Breast epithelium (tissue), 4 donors: ENCODE results near the gene ANKZF1. TPM values are rescaled to one million over a fixed set of nuclear protein-coding genes. Genes with fewer than 3 reads are reported as not detected.

Source experiments
- DNase-seq, 2 donors: peaks; one replicate each; pipeline ENCODE4 v3.0.0-alpha.2; 2019; ENCODE audit warnings: low spot score in 2 of 2
- H3K27ac ChIP-seq, 2 donors: fragments of 200-600 bp; sonication (generic) in 1 of 2; one replicate each; pipeline ENCODE4 v1.5.1; 2016 to 2019; ENCODE audit warnings: mild to moderate bottlenecking in 1 of 2
- H3K27me3 ChIP-seq, 2 donors: fragments of 200-600 bp; sonication (generic) in 1 of 2; one replicate each; pipeline versions ENCODE4 v1.5.1 to v1.6.0; 2017 to 2019; ENCODE audit warnings: control low read depth in 1 of 2, mild to moderate bottlenecking in 1 of 2
- H3K36me3 ChIP-seq: fragments of 200-600 bp; one replicate; pipeline ENCODE4 v1.5.1; 2019
- H3K4me1 ChIP-seq, 2 donors: fragments of 200-600 bp; sonication (generic); one replicate each; pipeline ENCODE4 v1.5.1; 2016 to 2019; ENCODE audit warnings: control low read depth in 1 of 2
- H3K4me3 ChIP-seq, 3 donors: fragments of 200-600 bp; sonication (generic); 1 replicate in 2 of 3; 2 replicates in 1 of 3; pipeline ENCODE4 v1.5.1; 2016 to 2019; ENCODE audit warnings: mild to moderate bottlenecking in 3 of 3, moderate library complexity in 2 of 3
- H3K9me3 ChIP-seq, 2 donors: fragments of 200-600 bp; sonication (generic) in 1 of 2; one replicate each; pipeline ENCODE4 v1.5.1; 2016 to 2019; ENCODE audit warnings: control low read depth in 1 of 2
- POLR2A ChIP-seq: fragments of 450-650 bp; IDR thresholded peaks from one replicate; pipeline ENCODE4 v1.6.1; 2016; ENCODE audit warnings: antibody characterized with exemption, mild to moderate bottlenecking, moderate library complexity
- POLR2AphosphoS5 ChIP-seq, 3 donors: sonication (generic); formaldehyde crosslinking; IDR thresholded peaks; one replicate each; pipeline ENCODE4 v1.6.1; 2017; ENCODE audit warnings: antibody characterized with exemption in 3 of 3
- intact Hi-C: fragments of 100-400 bp; cut with DNase I; formaldehyde crosslinking; loops from one replicate; pipeline ENCODE4 v1.15.1; 2023; ENCODE audit warnings: low total_unique reads
- total RNA-seq, 3 donors: library from RNA; depleted of rRNA; stranded (reverse); fragments of >200 nt; gene quantifications; one replicate each; pipeline ENCODE4 v1.1.0, GENCODE V29; 2016
- TF ChIP-seq, protein P1 (sequence below), 3 donors: fragments of 450-650 bp; IDR thresholded peaks; one replicate each; pipeline ENCODE4 v1.5.1; 2016 to 2017; ENCODE audit warnings: antibody characterized with exemption in 3 of 3, mild to moderate bottlenecking in 3 of 3, moderate library complexity in 3 of 3

Gene ANKZF1
- total RNA-seq, 3 donors from 2014 or later, result 29.3 to 101 (median 67.8) TPM

DNA sequence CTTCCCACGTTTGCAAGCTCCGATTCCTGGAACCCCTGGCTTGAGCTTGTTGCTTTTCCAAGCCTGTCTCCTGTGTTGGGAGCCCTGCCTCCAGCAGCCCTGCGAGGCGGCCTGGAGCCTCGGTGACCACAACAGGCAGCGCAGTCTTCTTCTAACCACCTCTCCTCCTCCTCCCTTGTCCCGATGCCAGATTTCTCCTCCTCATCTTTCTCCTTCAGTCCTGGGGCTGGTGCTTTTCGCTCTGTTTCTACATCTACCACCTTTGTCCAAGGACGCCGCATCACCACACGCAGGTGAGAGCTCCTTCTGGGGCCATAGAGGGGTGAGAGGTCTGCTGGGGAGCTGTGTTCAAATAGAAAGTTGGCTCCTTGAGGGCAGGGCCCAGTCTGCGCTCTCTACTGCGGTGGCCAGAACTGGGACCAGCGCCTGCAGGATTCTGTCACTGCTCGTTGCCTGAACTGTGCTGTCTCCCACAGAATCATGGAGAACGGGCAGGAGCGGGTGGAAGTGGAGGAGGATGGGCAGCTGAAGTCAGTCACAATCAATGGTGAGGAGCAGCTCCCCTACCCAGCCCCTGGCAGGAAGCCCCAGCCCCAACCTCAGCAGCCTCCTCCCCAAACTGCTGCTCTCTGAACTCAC lies 53.5 kb downstream of the ANKZF1 start:
- Histone ChIP-seq H3K27ac (peak overlapping the region; percentile 34 to 40), H3K4me3 (no peak overlapping the region), H3K36me3 (no peaks in the 10 kb centered on the region), H3K27me3 (no peaks in the 10 kb centered on the region), H3K9me3 (no peaks in the 10 kb centered on the region), H3K4me1 (peaks cover 12 to 24% of the 10 kb centered on the region in 2 donors)
- intact Hi-C loops, result no loop called here
- DNase-seq, result no peak
- no peak for TF ChIP-seq POLR2A
- TF ChIP-seq POLR2AphosphoS5 (IDR thresholded peaks at IDR 0.05), result no peak
- TF ChIP-seq, protein P1, sequence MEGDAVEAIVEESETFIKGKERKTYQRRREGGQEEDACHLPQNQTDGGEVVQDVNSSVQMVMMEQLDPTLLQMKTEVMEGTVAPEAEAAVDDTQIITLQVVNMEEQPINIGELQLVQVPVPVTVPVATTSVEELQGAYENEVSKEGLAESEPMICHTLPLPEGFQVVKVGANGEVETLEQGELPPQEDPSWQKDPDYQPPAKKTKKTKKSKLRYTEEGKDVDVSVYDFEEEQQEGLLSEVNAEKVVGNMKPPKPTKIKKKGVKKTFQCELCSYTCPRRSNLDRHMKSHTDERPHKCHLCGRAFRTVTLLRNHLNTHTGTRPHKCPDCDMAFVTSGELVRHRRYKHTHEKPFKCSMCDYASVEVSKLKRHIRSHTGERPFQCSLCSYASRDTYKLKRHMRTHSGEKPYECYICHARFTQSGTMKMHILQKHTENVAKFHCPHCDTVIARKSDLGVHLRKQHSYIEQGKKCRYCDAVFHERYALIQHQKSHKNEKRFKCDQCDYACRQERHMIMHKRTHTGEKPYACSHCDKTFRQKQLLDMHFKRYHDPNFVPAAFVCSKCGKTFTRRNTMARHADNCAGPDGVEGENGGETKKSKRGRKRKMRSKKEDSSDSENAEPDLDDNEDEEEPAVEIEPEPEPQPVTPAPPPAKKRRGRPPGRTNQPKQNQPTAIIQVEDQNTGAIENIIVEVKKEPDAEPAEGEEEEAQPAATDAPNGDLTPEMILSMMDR (IDR thresholded peaks at IDR 0.05), result no peak

DNA sequence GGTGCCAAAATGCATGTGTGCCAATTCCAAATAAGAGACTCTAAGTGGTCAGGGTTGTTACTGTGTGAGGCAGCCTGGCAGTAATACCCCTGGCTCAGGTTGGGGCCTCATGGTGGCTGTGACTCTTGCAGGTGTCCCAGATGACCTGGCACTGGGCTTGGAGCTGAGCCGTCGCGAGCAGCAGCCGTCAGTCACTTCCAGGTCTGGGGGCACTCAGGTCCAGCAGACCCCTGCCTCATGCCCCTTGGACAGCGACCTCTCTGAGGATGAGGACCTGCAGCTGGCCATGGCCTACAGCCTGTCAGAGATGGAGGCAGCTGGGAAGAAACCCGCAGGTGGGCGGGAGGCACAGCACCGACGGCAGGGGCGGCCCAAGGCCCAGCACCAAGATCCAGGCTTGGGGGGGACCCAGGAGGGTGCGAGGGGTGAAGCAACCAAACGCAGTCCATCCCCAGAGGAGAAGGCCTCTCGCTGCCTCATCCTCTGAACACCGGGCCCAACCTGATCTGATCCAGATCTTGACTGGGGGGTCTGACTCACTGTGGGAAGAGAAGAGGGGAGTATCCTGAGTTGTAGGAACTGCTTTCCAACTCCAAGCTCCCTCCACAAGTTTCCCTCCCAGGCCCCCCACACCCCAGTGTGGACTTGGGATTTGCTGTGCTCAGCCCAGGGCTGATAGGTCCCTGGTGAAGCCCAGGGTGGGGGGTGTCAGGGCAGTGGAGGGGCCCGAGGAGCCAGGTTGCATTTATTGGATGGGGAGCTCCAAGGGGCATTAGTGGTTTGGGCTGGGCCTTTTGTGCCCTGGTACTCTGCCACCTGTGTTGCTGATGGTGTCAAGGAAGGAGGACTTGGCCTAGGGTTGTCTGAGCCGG lies 55.1 kb downstream of the ANKZF1 start:
- Histone ChIP-seq H3K27ac (peak overlapping the region; percentile 61 to 89), H3K9me3 (no peaks in the 10 kb centered on the region), H3K36me3 (no peaks in the 10 kb centered on the region), H3K27me3 (no peaks in the 10 kb centered on the region), H3K4me3 (no peak overlapping the region), H3K4me1 (peaks cover 14 to 17% of the 10 kb centered on the region in 2 donors)
- TF ChIP-seq, protein P1 (IDR thresholded peaks at IDR 0.05), result no peak
- TF ChIP-seq POLR2AphosphoS5 (IDR thresholded peaks at IDR 0.05) (no peak), POLR2A (no peak)
- intact Hi-C loops, result no loop called here
- DNase-seq, result peak in 1 of 2 donors; percentile 56

DNA sequence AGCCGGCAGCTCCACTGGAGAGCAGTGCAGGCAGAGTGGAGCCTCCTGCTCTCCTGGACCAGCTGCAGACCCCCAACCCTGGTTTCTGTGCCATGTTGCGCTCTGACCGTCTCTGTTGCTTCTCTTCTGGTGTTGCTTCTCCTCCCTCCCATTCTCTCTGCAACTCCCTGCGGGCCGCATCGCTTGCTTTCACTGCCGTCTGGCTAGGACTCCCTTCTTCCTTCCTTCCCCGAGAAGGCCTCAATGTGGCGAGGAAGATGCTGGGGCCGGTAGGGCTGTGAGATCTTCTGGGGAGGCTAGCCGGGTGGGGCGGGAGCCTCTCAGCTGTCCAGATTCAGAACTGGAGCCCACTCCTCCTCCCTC lies 55.7 kb downstream of the ANKZF1 start:
- Histone ChIP-seq H3K27ac (peak overlapping the region; percentile 61 to 89), H3K4me1 (peaks cover 10 to 13% of the 10 kb centered on the region in 2 donors), H3K27me3 (no peaks in the 10 kb centered on the region), H3K9me3 (no peaks in the 10 kb centered on the region), H3K4me3 (peak overlapping the region in 1 of 3 donors; percentile 47), H3K36me3 (no peaks in the 10 kb centered on the region)
- DNase-seq, result no peak
- TF ChIP-seq POLR2AphosphoS5 (IDR thresholded peaks at IDR 0.05), result no peak
- no peak for TF ChIP-seq POLR2A
- TF ChIP-seq, protein P1 (IDR thresholded peaks at IDR 0.05), result no peak
- intact Hi-C loops, result no loop called here

DNA sequence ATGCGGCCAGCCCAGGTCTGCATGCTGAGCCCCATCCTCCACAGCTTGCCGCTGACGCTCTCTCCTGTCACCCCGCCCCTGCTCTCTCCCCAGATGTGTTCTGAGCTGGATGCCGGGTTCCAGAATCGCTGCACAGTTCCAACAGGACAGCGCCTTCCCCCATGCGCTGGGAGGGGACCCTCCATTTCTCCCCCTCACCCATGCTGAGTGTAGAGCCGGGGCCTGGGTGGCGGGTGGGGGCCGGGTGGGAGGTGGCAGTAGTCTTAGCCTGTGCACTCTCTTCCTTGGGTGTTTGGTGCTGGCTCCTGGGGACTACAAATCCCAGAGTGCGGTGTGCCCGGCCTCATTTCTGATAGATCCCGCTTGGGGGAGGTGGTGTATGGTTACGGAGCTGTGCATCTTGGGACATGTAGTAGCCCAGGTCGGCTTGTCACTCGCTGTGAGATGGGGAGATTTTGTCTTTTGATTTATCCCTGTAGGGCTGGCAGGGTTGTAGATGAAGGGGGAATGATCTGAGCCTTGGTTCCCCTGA lies 56.4 kb downstream of the ANKZF1 start:
- DNase-seq, result peak in 1 of 2 donors; percentile 64
- TF ChIP-seq POLR2AphosphoS5 (IDR thresholded peaks at IDR 0.05) (no peak), POLR2A (no peak)
- TF ChIP-seq, protein P1 (IDR thresholded peaks at IDR 0.05), result no peak

More for the DNA sequence above, 56.4 kb downstream of the ANKZF1 start:
- Histone ChIP-seq H3K9me3 (no peaks in the 10 kb centered on the region), H3K4me1 (peaks cover 10 to 13% of the 10 kb centered on the region in 2 donors), H3K27ac (peak overlapping the region; percentile 61 to 89), H3K27me3 (no peaks in the 10 kb centered on the region), H3K36me3 (no peaks in the 10 kb centered on the region), H3K4me3 (peak overlapping the region in 1 of 3 donors; percentile 47)
- intact Hi-C loops, result no loop called here

Other genes with a start within 250 kb of the ANKZF1 start
- not detected for gene FEV, start 244.6 kb upstream of the ANKZF1 start, total RNA-seq
- gene CRYBA2, start 236.4 kb upstream of the ANKZF1 start, total RNA-seq, result not detected
- under 1 TPM in 1 of 3 donors, not detected in 2; 0.33 TPM for gene CFAP65, start 188.3 kb upstream of the ANKZF1 start, total RNA-seq
- gene IHH, start 168.9 kb upstream of the ANKZF1 start, total RNA-seq, result under 1 TPM in 2 of 3 donors, not detected in 1; 0.16 to 0.66 TPM
- gene NHEJ1, start 69.0 kb upstream of the ANKZF1 start, total RNA-seq, result 10 to 100 TPM; 13.4 to 19.8 (median 17.6) TPM
- 1 to 10 TPM in 2 of 3 donors, under 1 TPM in 1; 0.48 to 3.4 (median 2.0) TPM for gene SLC23A3, start 59.8 kb upstream of the ANKZF1 start, total RNA-seq
- gene CNPPD1, start 52.9 kb upstream of the ANKZF1 start, total RNA-seq, result 10 to 100 TPM; 37.0 to 60.3 (median 37.2) TPM
- gene RETREG2, start 51.5 kb upstream of the ANKZF1 start, total RNA-seq, result 10 to 100 TPM; 58.7 to 79.7 (median 66.3) TPM
- gene ZFAND2B, start 23.0 kb upstream of the ANKZF1 start, total RNA-seq, result 10 to 100 TPM; 43.6 to 52.0 (median 45.0) TPM
- gene ABCB6, start 10.8 kb upstream of the ANKZF1 start, total RNA-seq, result 10 to 100 TPM; 14.5 to 26.9 (median 18.9) TPM
- gene ATG9A, start 170 bp upstream of the ANKZF1 start, total RNA-seq, result 10 to 100 TPM; 35.6 to 44.5 (median 37.0) TPM
- gene GLB1L, start 15.6 kb downstream of the ANKZF1 start, total RNA-seq, result 10 to 100 TPM; 10.2 to 15.7 (median 11.8) TPM
- gene STK16, start 15.7 kb downstream of the ANKZF1 start, total RNA-seq, result 10 to 100 TPM; 13.1 to 18.1 (median 16.4) TPM
- gene TUBA4B, start 23.4 kb downstream of the ANKZF1 start, total RNA-seq, result under 1 TPM in 1 of 3 donors, not detected in 2; 0.16 TPM
- gene TUBA4A, start 24.1 kb downstream of the ANKZF1 start, total RNA-seq, result 10 to 100 TPM in 2 of 3 donors, 1 to 10 TPM in 1; 5.4 to 73.3 (median 48.8) TPM
- gene DNAJB2, start 49.6 kb downstream of the ANKZF1 start, total RNA-seq, result 10 to 100 TPM; 49.9 to 88.3 (median 59.0) TPM
- gene PTPRN, start 79.6 kb downstream of the ANKZF1 start, total RNA-seq, result under 1 TPM in 2 of 3 donors, not detected in 1; 0.33 to 0.44 TPM
- gene RESP18, start 102.9 kb downstream of the ANKZF1 start, total RNA-seq, result not detected
- gene DNPEP, start 158.1 kb downstream of the ANKZF1 start, total RNA-seq, result 10 to 100 TPM; 49.8 to 81.9 (median 79.0) TPM
- gene DES, start 188.6 kb downstream of the ANKZF1 start, total RNA-seq, result 10 to 100 TPM; 17.1 to 29.6 (median 29.5) TPM
- gene SPEG, start 205.0 kb downstream of the ANKZF1 start, total RNA-seq, result 10 to 100 TPM in 2 of 3 donors, under 1 TPM in 1; 0.32 to 36.6 (median 21.0) TPM